ENCODE measurements around the gene UCN2. TPM values are rescaled to one million over a fixed set of nuclear protein-coding genes. Genes with fewer than 3 reads are reported as not detected.

Gene UCN2
- total RNA-seq, 1 donor from 2014 or later = 0.77 TPM

DNA sequence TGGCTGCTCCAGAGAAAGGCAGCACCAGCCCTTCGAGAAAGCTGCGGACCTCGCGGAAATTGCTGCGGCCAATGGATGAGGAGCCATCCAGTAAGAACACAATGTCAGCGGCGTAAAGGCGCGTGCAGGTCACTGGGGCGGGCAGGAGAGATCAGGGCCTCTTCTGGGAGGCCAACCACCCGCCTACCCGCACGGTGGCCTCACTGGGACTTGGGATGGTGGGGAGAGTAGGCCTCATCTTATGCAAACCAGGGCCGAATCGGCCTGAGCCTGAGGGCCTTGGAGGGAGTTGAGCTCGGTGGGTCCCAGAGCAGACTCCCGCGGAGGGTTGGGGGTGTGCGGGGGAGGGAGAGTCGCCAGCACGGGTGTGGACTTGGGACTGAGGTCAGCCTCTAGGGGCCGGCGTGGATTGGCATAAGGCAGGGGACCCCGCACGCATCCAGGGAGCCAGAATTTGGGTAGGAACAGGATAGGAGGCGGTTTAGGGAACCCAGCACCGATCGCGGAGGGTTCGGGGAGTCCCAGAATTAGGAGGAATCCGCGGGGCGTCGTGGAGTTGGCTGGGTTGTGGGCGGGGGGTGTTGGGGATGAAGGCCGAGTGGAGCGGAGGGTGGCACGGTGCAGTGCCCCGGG is 31.0 kb upstream of the UCN2 start:
- Mint-ChIP-seq H3K36me3 (ENCODE audit: low read depth, unreplicated experiment) (peaks cover 11% of the 10 kb centered on the region), H3K9me3 (ENCODE audit: unreplicated experiment) (no peaks in the 10 kb centered on the region), H3K27me3 (ENCODE audit: unreplicated experiment) (peaks cover 22% of the 10 kb centered on the region), H3K4me1 (ENCODE audit: unreplicated experiment) (peaks cover 3% of the 10 kb centered on the region), H3K4me3 (ENCODE audit: unreplicated experiment) (no peak overlapping the region), H3K27ac (ENCODE audit: unreplicated experiment) (no peak overlapping the region)
- no peak for DNase-seq (ENCODE audit: low spot score)
- TF ChIP-seq CTCF (IDR thresholded peaks at IDR 0.05; ENCODE audit: unreplicated experiment) = no peak

GRCh38 chr3:48593337-48593736 is 29.8 kb upstream of the UCN2 start:
- no peak overlapping the region for H3K27ac Mint-ChIP-seq (ENCODE audit: unreplicated experiment)
- H3K4me1 Mint-ChIP-seq (ENCODE audit: unreplicated experiment) = peaks cover 3% of the 10 kb centered on the region
- H3K27me3 Mint-ChIP-seq (ENCODE audit: unreplicated experiment) = peaks cover 23% of the 10 kb centered on the region
- no peak for TF ChIP-seq CTCF (IDR thresholded peaks at IDR 0.05; ENCODE audit: unreplicated experiment)
- no peaks in the 10 kb centered on the region for H3K9me3 Mint-ChIP-seq (ENCODE audit: unreplicated experiment)
- no peak overlapping the region for H3K4me3 Mint-ChIP-seq (ENCODE audit: unreplicated experiment)
- DNase-seq (ENCODE audit: low spot score) = no peak
- H3K36me3 Mint-ChIP-seq (ENCODE audit: low read depth, unreplicated experiment) = peaks cover 11% of the 10 kb centered on the region

DNA sequence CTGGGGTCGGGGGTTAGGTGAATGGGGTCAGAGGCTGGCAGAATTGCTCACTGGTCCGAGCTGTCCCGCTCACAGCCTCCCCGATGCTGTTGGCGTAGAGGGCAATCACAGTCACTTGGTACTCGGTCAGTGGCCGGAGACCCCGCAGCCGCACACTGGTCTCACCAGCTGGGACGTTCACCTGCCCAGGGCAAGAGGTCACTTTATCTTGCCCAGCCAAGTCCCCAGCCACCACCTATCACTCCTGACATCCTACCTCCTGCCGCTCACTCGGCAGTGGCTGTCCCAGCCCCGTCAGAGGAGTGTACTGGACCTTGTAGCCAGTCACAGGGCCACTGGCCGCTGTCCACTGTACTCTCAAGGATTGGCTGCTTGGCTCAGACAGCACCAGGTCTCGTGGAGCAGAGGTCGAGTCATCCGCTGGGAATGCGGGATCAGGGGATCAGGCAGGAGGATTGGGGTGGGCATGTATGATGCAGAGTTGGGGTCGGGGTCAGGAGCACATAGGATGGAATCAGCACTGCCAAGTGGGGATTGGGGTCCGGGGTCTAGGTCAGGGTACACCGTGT is 29.0 kb upstream of the UCN2 start:
- TF ChIP-seq CTCF (IDR thresholded peaks at IDR 0.05; ENCODE audit: unreplicated experiment) = no peak
- Mint-ChIP-seq H3K4me1 (ENCODE audit: unreplicated experiment) (peaks cover 3% of the 10 kb centered on the region), H3K27me3 (ENCODE audit: unreplicated experiment) (peaks cover 23% of the 10 kb centered on the region), H3K4me3 (ENCODE audit: unreplicated experiment) (no peak overlapping the region), H3K27ac (ENCODE audit: unreplicated experiment) (no peak overlapping the region), H3K36me3 (ENCODE audit: low read depth, unreplicated experiment) (peaks cover 11% of the 10 kb centered on the region), H3K9me3 (ENCODE audit: unreplicated experiment) (no peaks in the 10 kb centered on the region)
- DNase-seq (ENCODE audit: low spot score) = no peak

DNA sequence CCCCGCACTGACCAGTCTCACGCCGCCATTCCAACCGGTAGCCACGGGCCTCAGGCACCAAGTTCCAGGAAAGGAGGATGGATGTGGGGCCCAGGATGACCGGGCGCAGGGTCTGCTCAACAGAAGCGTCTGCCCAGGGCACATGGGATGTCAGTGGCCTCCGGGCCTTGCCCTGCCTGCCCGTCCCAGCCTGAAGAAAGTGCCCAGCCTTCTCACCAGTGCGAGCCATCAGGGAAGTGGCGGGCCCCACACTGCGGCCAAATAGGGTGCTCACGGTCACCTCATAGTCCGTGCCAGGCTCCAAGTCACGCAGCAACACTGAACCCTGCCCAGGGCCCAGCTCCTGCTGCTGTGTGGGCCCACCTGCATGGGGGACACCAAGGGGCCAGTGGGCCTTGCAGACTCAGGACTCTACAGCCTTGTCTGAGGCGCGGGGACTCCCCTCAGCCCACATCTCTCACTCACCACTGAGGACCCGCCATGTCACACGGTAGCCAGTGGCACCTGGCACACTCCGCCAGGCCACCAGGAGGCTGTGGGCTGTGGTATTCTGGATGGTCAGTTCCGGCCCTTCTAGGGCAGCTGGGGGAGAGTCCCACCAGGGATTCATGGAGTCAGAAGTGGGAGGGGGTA is 28.4 kb upstream of the UCN2 start:
- no peak for DNase-seq (ENCODE audit: low spot score)
- Mint-ChIP-seq H3K9me3 (ENCODE audit: unreplicated experiment) (no peaks in the 10 kb centered on the region), H3K27ac (ENCODE audit: unreplicated experiment) (no peak overlapping the region), H3K27me3 (ENCODE audit: unreplicated experiment) (peaks cover 20% of the 10 kb centered on the region), H3K4me1 (ENCODE audit: unreplicated experiment) (peaks cover 3% of the 10 kb centered on the region), H3K36me3 (ENCODE audit: low read depth, unreplicated experiment) (peaks cover 6% of the 10 kb centered on the region), H3K4me3 (ENCODE audit: unreplicated experiment) (no peak overlapping the region)
- no peak for TF ChIP-seq CTCF (IDR thresholded peaks at IDR 0.05; ENCODE audit: unreplicated experiment)

DNA sequence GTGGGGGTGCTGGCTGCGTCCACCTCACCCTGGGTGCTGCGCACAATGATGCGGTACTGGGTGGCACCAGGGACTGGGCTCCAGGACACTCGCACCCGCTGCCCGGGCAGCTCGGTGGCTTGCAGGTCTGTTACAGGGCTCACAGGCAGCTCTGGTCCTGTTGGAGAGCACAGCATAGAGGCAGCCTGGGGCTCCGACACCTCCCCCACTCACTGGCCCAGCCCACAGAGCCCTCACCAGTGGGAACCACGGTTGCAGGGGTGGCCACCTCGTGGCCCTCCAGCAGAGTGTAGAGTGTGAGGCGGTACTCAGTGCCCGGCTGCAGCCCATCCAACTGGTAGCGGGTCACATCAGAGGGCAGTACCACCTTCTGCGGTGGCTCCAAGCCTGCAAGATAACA is 27.9 kb upstream of the UCN2 start:
- Mint-ChIP-seq H3K27me3 (ENCODE audit: unreplicated experiment) (peaks cover 18% of the 10 kb centered on the region), H3K36me3 (ENCODE audit: low read depth, unreplicated experiment) (peaks cover 6% of the 10 kb centered on the region), H3K9me3 (ENCODE audit: unreplicated experiment) (no peaks in the 10 kb centered on the region), H3K27ac (ENCODE audit: unreplicated experiment) (no peak overlapping the region), H3K4me3 (ENCODE audit: unreplicated experiment) (no peak overlapping the region), H3K4me1 (ENCODE audit: unreplicated experiment) (peaks cover 3% of the 10 kb centered on the region)
- DNase-seq (ENCODE audit: low spot score) = no peak
- TF ChIP-seq CTCF (IDR thresholded peaks at IDR 0.05; ENCODE audit: unreplicated experiment) = no peak
